ENCODE data around the gene DOCK3.

DNA sequence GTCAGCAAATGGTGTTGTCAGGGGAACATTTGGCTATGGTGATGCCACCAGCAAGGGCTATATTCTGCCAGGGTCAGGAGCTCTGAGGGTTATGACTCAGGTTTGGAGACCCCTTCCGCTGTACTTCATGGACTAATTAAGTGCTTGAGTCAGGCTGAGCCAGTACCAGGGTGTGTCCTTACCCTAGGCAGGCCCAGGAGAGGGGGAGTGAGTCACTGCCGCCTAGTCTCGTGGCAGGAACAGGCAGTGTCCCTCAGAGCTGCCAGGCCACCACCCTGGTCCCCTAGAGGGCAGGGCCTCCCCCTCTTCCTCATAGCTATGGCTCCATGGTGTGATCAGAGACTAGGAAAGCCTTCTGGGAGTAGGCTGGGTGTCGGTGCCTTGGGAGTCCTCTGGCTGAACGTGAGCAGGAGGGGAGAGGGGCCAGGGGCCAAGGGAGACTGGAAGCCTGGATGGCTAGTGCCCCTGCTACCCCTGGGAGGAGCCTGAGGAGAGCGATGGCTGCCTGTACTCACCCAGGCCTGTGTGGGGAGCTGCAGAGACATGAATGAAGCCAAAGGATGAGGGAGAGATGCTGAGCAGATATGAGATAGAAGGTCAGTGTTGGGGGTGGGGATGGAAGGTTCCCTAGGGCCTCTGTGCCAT, 47.2 kb upstream of the DOCK3 start:
- TF ChIP-seq EZH2phosphoT487 (IDR thresholded peaks at IDR 0.05; ENCODE audit: borderline replicate concordance, low read length): no peak
- TF ChIP-seq, protein P1, sequence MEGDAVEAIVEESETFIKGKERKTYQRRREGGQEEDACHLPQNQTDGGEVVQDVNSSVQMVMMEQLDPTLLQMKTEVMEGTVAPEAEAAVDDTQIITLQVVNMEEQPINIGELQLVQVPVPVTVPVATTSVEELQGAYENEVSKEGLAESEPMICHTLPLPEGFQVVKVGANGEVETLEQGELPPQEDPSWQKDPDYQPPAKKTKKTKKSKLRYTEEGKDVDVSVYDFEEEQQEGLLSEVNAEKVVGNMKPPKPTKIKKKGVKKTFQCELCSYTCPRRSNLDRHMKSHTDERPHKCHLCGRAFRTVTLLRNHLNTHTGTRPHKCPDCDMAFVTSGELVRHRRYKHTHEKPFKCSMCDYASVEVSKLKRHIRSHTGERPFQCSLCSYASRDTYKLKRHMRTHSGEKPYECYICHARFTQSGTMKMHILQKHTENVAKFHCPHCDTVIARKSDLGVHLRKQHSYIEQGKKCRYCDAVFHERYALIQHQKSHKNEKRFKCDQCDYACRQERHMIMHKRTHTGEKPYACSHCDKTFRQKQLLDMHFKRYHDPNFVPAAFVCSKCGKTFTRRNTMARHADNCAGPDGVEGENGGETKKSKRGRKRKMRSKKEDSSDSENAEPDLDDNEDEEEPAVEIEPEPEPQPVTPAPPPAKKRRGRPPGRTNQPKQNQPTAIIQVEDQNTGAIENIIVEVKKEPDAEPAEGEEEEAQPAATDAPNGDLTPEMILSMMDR (IDR thresholded peaks at IDR 0.05; ENCODE audit: low read depth, low read length, poor library complexity, severe bottlenecking): peak; percentile 25

All from DOHH2 (cell line).